ENCODE data around the gene SNX21.
A peak's percentile ranks its signal among the peaks of the same experiment; 100 is the strongest.

Gene SNX21

GRCh38 chr20:45841407-45842129 is 8.0 kb downstream of the SNX21 start:
- TF ChIP-seq REST (IDR thresholded peaks at IDR 0.05; ENCODE audit: insufficient read depth in 1 of 2, low read depth in 2 of 2, low read length in 2 of 2), result no peak
- no peak for TF ChIP-seq POLR2AphosphoS5 (IDR thresholded peaks at IDR 0.05; ENCODE audit: low read depth, low read length)
- no peak for TF ChIP-seq SIN3A (IDR thresholded peaks at IDR 0.05; ENCODE audit: borderline replicate concordance, insufficient read depth, low read length)
- no peak for TF ChIP-seq TAF1 (IDR thresholded peaks at IDR 0.05; ENCODE audit: borderline replicate concordance, insufficient read depth, low read length)
- no peak for TF ChIP-seq FOXP2 (optimal IDR thresholded peaks at IDR 0.05; ENCODE audit: borderline replicate concordance, extremely low read depth, extremely low read length, insufficient read depth)

- TF ChIP-seq TAF1 (IDR thresholded peaks at IDR 0.05; ENCODE audit: borderline replicate concordance, insufficient read depth, low read length), result no peak
- no peak for TF ChIP-seq FOXP2 (optimal IDR thresholded peaks at IDR 0.05; ENCODE audit: borderline replicate concordance, extremely low read depth, extremely low read length, insufficient read depth)
Measured at GRCh38 chr20:45842169-45842812, 8.7 kb downstream of the SNX21 start.

- peak; percentile 12; the same call in 1 of the 2 replicates for TF ChIP-seq POLR2AphosphoS5 (IDR thresholded peaks at IDR 0.05; ENCODE audit: low read depth, low read length)
- no peak for TF ChIP-seq REST (IDR thresholded peaks at IDR 0.05; ENCODE audit: insufficient read depth in 1 of 2, low read depth in 2 of 2, low read length in 2 of 2)
- no peak for TF ChIP-seq SIN3A (IDR thresholded peaks at IDR 0.05; ENCODE audit: borderline replicate concordance, insufficient read depth, low read length)
- TF ChIP-seq FOXP2 (optimal IDR thresholded peaks at IDR 0.05; ENCODE audit: borderline replicate concordance, extremely low read depth, extremely low read length, insufficient read depth), result no peak
- no peak for TF ChIP-seq TAF1 (IDR thresholded peaks at IDR 0.05; ENCODE audit: borderline replicate concordance, insufficient read depth, low read length)
Measured at GRCh38 chr20:45843506-45843905, 9.9 kb downstream of the SNX21 start.

- TF ChIP-seq REST (IDR thresholded peaks at IDR 0.05; ENCODE audit: insufficient read depth in 1 of 2, low read depth in 2 of 2, low read length in 2 of 2), result no peak
Measured at GRCh38 chr20:45845452-45845851, 11.9 kb downstream of the SNX21 start.

- TF ChIP-seq REST (IDR thresholded peaks at IDR 0.05; ENCODE audit: insufficient read depth in 1 of 2, low read depth in 2 of 2, low read length in 2 of 2) (no peak), SIN3A (IDR thresholded peaks at IDR 0.05; ENCODE audit: borderline replicate concordance, insufficient read depth, low read length) (no peak), FOXP2 (optimal IDR thresholded peaks at IDR 0.05; ENCODE audit: borderline replicate concordance, extremely low read depth, extremely low read length, insufficient read depth) (no peak), POLR2AphosphoS5 (IDR thresholded peaks at IDR 0.05; ENCODE audit: low read depth, low read length) (no peak), TAF1 (IDR thresholded peaks at IDR 0.05; ENCODE audit: borderline replicate concordance, insufficient read depth, low read length) (no peak)
Measured at GRCh38 chr20:45848421-45848820, 14.8 kb downstream of the SNX21 start.

Data from PFSK-1 (cell line).